HepG2 (cell line): ENCODE data around the gene INHBC. TPM values are rescaled to one million over a fixed set of nuclear protein-coding genes. Genes with fewer than 3 reads are reported as not detected.

Source experiments
- ARNT2 ChIP-seq: sonication (generic); formaldehyde crosslinking; IDR thresholded peaks from 2 replicates; pipeline ENCODE4 v1.8.0; 2022; ENCODE audit warnings: mild to moderate bottlenecking, low read depth, missing genetic modification reagents, moderate library complexity
- ATF3 ChIP-seq: sonication (generic); formaldehyde crosslinking; IDR thresholded peaks from 2 replicates; pipeline ENCODE4 v1.4.0; 2020; ENCODE audit warnings: missing genetic modification reagents
- ATF6 ChIP-seq: sonication (generic); formaldehyde crosslinking; conservative IDR thresholded peaks from 2 replicates; pipeline ENCODE4 v1.4.0; 2020; ENCODE audit warnings: missing genetic modification reagents
- ATF7-NPFF ChIP-seq: sonication (generic); formaldehyde crosslinking; IDR thresholded peaks from 2 replicates; pipeline ENCODE4 v1.8.1; 2023; ENCODE audit warnings: mild to moderate bottlenecking, low read depth, missing genetic modification reagents, moderate library complexity
- CC2D1A ChIP-seq: sonication (generic); formaldehyde crosslinking; IDR thresholded peaks from 2 replicates; pipeline ENCODE4 v1.8.1; 2023; ENCODE audit warnings: mild to moderate bottlenecking, missing genetic modification reagents
- E2F5 ChIP-seq: sonication (generic); formaldehyde crosslinking; conservative IDR thresholded peaks from 2 replicates; pipeline ENCODE4 v1.4.0; 2020; ENCODE audit warnings: missing genetic modification reagents
- HOXA5 ChIP-seq: sonication (generic); formaldehyde crosslinking; IDR thresholded peaks from 2 replicates; pipeline ENCODE4 v1.4.0; 2020; ENCODE audit warnings: missing genetic modification reagents
- ISL2 ChIP-seq: sonication (generic); formaldehyde crosslinking; IDR thresholded peaks from 2 replicates; pipeline ENCODE4 v1.5.0; 2020; ENCODE audit warnings: missing genetic modification reagents
- JUNB ChIP-seq: sonication (generic); formaldehyde crosslinking; IDR thresholded peaks from 2 replicates; pipeline ENCODE4 v1.8.0; 2022; ENCODE audit warnings: missing genetic modification reagents, mild to moderate bottlenecking, borderline replicate concordance
- MEF2D ChIP-seq: sonication (generic); formaldehyde crosslinking; IDR thresholded peaks from 2 replicates; pipeline ENCODE4 v1.5.1; 2020; ENCODE audit warnings: mild to moderate bottlenecking, missing genetic modification reagents
- NBN ChIP-seq: fragments of 450-650 bp; conservative IDR thresholded peaks from 2 replicates; pipeline ENCODE4 v1.6.1; 2017
- PPARG ChIP-seq: conservative IDR thresholded peaks from 2 replicates; pipeline ENCODE4 v1.6.1; 2016; ENCODE audit warnings: missing biosample characterization, missing genetic modification reagents
- SOX6 ChIP-seq, 2 experiments: fragments of 450-650 bp in 1 of 2; sonication (generic) in 1 of 2; formaldehyde crosslinking in 1 of 2; IDR thresholded peaks; 2 replicates each; pipeline versions ENCODE4 v1.4.0 to v1.6.1; 2017 to 2020; ENCODE audit warnings: antibody characterized with exemption in 1 of 2, mild to moderate bottlenecking in 1 of 2, missing genetic modification reagents in 1 of 2
- THAP9 ChIP-seq: sonication (generic); formaldehyde crosslinking; IDR thresholded peaks from 2 replicates; pipeline ENCODE4; 2020; ENCODE audit warnings: missing genetic modification reagents, mild to moderate bottlenecking, borderline replicate concordance
- ZNF589 ChIP-seq: sonication (generic); formaldehyde crosslinking; conservative IDR thresholded peaks from 2 replicates; pipeline ENCODE4 v1.8.0; 2022; ENCODE audit warnings: mild to moderate bottlenecking, moderate library complexity, missing genetic modification reagents
- ZNF660 ChIP-seq: sonication (generic); formaldehyde crosslinking; IDR thresholded peaks from 2 replicates; pipeline ENCODE4 v1.5.1; 2020; ENCODE audit warnings: mild to moderate bottlenecking, low read depth, missing genetic modification reagents, borderline replicate concordance
- ZNF83 ChIP-seq: sonication (generic); formaldehyde crosslinking; IDR thresholded peaks from 2 replicates; pipeline ENCODE4 v1.4.0; 2020; ENCODE audit warnings: missing genetic modification reagents, mild to moderate bottlenecking, borderline replicate concordance
- ZSCAN22 ChIP-seq: sonication (generic); formaldehyde crosslinking; IDR thresholded peaks from 2 replicates; pipeline ENCODE4 v1.4.0; 2020; ENCODE audit warnings: mild to moderate bottlenecking, missing genetic modification reagents
- ZSCAN29 ChIP-seq: sonication (generic); formaldehyde crosslinking; conservative IDR thresholded peaks from 2 replicates; pipeline ENCODE4 v1.4.0; 2020; ENCODE audit warnings: mild to moderate bottlenecking, missing genetic modification reagents
- polyA plus RNA-seq, 8 experiments: library from polyadenylated mRNA; depleted of rRNA in 3 of 8; stranded (reverse) in 7 of 8; unstranded in 1 of 8; fragments of >200 nt; fragmentation: Illumina TruSeq in 4 of 8; extraction: Trizol in 4 of 8; gene quantifications; 2 replicates each; pipeline versions ENCODE4 v1.2.1 to v1.2.3, GENCODE V29; 2011 to 2016; ENCODE audit warnings: low read depth in 4 of 8, missing spikeins in 1 of 8, mixed read lengths in 1 of 8; ENCODE audit not compliant: insufficient read depth in 1 of 8
- total RNA-seq, 5 experiments: library from RNA; depleted of rRNA; stranded (reverse); fragments of >200 nt; fragmentation: Illumina TruSeq; extraction: Trizol; gene quantifications; 2 replicates each; pipeline ENCODE4 v1.2.3, GENCODE V29; 2016; ENCODE audit warnings: low read depth in 1 of 5

Gene INHBC
- total and polyA plus RNA-seq, 2 of the 13 experiments (the other 11 are each of a cell fraction or from before 2014, with no cell fraction given) = 1.8 to 13.8 TPM

- TF ChIP-seq E2F5 (CRISPR knock-in tag) (0 out of 2 replicates have a peak, but pooled peaks have one; percentile 12), ARNT2 (peak; percentile 49; the same call in 1 of the 2 replicates), ATF3 (CRISPR knock-in tag) (peak; percentile 76), ZNF589 (no peak; the same call in 1 of the 2 replicates), ATF7-NPFF (CRISPR knock-in tag) (0 out of 2 replicates have a peak, but pooled peaks have one; percentile 56), JUNB (CRISPR knock-in tag) (no peak), MEF2D (CRISPR knock-in tag) (peak; percentile 96), ZNF660 (CRISPR knock-in tag) (no peak), THAP9 (peak; percentile 45; the same call in 1 of the 2 replicates), ZSCAN22 (CRISPR knock-in tag) (peak; percentile 96), ZNF83 (no peak), ATF6 (CRISPR knock-in tag) (0 out of 2 replicates have a peak, but pooled peaks have one; percentile 87), NBN (no peak), ZSCAN29 (CRISPR knock-in tag) (peak; percentile 90), PPARG (CRISPR knock-in tag) (peak; percentile 95), CC2D1A (CRISPR knock-in tag) (no peak), ISL2 (peak; percentile 85), HOXA5 (CRISPR knock-in tag) (peak; percentile 45; the same call in 1 of the 2 replicates), SOX6 (IDR thresholded peaks at IDR 0.05) (no peak), SOX6 (CRISPR knock-in tag; IDR thresholded peaks at IDR 0.05) (peak; percentile 93)
- TF ChIP-seq, all 625 proteins: peak for 332
These were observed 16.7 kb downstream of the INHBC start (continued) for GRCh38 chr12:57451233-57451778.
